Esophagus squamous epithelium (tissue), 4 donors: ENCODE measurements around the gene ANK3.

ENCODE experiments used
- POLR2A ChIP-seq, 4 donors: fragments of 450-650 bp; IDR thresholded peaks; one replicate each; pipeline ENCODE4 v1.6.1; 2017; ENCODE audit warnings: antibody characterized with exemption in 4 of 4, mild to moderate bottlenecking in 4 of 4, moderate library complexity in 3 of 4
- TF ChIP-seq, protein P1 (sequence below), 6 experiments: fragments of 450-650 bp in 4 of 6; fragments of 200-600 bp in 2 of 6; sonication (generic) in 2 of 6; IDR thresholded peaks; one replicate each; pipeline ENCODE4 v1.5.1; 2016 to 2019; ENCODE audit warnings: antibody characterized with exemption in 6 of 6, mild to moderate bottlenecking in 4 of 6, moderate library complexity in 4 of 6

DNA sequence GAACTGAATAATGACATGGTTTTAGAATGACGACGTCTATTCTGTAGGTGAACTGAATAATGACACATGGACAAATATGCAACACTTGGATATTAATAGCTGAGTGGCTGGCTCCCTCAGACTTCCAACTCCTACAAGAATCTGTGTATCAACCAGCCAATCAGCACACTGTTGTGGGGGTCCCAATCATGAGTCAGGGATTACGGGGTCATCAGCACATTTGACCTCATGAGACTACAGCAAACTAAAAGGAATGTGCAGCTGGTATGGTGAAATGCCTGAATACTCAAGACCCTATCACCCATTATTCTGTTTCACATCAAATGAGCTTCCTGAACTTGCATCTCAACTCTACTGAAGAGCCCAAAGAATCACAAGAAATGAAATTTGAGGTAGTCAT, 192.5 kb downstream of the ANK3 start:
- TF ChIP-seq POLR2A (IDR thresholded peaks at IDR 0.05), result no peak
- TF ChIP-seq, protein P1, sequence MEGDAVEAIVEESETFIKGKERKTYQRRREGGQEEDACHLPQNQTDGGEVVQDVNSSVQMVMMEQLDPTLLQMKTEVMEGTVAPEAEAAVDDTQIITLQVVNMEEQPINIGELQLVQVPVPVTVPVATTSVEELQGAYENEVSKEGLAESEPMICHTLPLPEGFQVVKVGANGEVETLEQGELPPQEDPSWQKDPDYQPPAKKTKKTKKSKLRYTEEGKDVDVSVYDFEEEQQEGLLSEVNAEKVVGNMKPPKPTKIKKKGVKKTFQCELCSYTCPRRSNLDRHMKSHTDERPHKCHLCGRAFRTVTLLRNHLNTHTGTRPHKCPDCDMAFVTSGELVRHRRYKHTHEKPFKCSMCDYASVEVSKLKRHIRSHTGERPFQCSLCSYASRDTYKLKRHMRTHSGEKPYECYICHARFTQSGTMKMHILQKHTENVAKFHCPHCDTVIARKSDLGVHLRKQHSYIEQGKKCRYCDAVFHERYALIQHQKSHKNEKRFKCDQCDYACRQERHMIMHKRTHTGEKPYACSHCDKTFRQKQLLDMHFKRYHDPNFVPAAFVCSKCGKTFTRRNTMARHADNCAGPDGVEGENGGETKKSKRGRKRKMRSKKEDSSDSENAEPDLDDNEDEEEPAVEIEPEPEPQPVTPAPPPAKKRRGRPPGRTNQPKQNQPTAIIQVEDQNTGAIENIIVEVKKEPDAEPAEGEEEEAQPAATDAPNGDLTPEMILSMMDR (IDR thresholded peaks at IDR 0.05), result no peak
